Measurements from ENCODE around the gene FXYD2. TPM values are rescaled to one million over a fixed set of nuclear protein-coding genes. Genes with fewer than 3 reads are reported as not detected.

FXYD2 gene
- total RNA-seq, 1 donor: not detected

DNA sequence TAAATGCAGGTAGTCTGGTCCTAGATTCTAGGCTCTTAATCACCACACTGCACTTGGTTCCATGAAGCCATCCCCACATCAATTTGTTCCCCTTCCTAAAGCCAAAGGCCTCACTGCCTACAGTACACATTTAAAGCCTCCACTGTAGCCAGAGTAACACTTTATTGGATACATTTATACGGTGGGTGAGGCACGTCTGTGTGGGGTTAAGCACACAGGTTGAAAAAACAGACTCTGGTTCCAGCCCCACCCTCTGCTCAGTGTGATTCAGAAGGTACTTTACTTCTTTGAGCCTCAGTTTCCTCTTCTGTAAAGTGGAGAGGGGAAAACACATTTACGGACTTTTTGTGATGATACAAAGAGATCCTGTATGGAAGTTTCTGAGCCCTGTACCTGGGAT lies 50.0 kb downstream of the FXYD2 start:
- TF ChIP-seq, protein P1, sequence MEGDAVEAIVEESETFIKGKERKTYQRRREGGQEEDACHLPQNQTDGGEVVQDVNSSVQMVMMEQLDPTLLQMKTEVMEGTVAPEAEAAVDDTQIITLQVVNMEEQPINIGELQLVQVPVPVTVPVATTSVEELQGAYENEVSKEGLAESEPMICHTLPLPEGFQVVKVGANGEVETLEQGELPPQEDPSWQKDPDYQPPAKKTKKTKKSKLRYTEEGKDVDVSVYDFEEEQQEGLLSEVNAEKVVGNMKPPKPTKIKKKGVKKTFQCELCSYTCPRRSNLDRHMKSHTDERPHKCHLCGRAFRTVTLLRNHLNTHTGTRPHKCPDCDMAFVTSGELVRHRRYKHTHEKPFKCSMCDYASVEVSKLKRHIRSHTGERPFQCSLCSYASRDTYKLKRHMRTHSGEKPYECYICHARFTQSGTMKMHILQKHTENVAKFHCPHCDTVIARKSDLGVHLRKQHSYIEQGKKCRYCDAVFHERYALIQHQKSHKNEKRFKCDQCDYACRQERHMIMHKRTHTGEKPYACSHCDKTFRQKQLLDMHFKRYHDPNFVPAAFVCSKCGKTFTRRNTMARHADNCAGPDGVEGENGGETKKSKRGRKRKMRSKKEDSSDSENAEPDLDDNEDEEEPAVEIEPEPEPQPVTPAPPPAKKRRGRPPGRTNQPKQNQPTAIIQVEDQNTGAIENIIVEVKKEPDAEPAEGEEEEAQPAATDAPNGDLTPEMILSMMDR (IDR thresholded peaks at IDR 0.05; ENCODE audit: insufficient read depth, low read length): no peak
- H3K4me3 ChIP-seq (ENCODE audit: low read depth, low read length): no peak overlapping the region
- no peak for DNase-seq (ENCODE audit: low read depth)

DNA sequence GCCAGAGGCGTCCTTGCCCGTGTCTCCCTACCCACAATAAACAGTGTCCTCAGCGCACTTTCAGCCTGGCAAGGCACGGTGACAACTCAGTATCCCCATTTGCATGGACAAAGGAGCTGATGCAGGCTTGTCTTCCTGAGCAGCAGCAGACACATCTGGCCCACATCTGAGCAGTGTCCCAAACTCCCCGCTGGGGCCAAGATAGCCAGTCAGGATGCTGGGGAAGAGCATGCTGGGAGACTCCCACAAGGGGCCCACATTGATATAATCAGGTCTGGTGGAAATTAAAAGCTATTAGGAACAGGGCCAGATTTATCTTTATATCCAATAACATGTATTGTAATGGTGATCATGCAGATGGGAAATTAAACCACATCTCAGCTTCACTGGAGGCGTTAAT lies 52.2 kb downstream of the FXYD2 start:
- TF ChIP-seq, protein P1 (IDR thresholded peaks at IDR 0.05; ENCODE audit: insufficient read depth, low read length): no peak
- DNase-seq (ENCODE audit: low read depth): no peak
- no peak overlapping the region for H3K4me3 ChIP-seq (ENCODE audit: low read depth, low read length)

DNA sequence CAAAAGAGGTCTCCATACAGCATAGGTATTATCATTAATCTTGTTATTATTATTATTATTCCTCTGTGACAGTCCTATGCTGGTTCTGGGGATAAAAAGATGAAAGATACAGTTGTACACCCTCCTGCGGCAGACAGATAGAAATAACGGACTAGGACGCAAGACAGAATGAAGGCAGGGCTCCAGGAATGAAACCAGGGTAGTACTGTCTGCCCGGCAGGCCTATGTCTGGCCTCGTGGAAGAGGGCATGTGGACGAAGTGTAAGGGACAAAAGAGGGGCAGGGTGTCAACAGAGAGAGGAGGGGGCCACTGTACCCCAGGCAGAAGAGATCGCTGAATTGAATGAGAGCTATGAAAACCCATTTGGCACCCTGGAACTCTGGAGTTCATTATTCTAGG lies 52.7 kb downstream of the FXYD2 start:
- TF ChIP-seq, protein P1 (IDR thresholded peaks at IDR 0.05; ENCODE audit: insufficient read depth, low read length): no peak
- no peak for DNase-seq (ENCODE audit: low read depth)
- H3K4me3 ChIP-seq (ENCODE audit: low read depth, low read length): no peak overlapping the region

DNA sequence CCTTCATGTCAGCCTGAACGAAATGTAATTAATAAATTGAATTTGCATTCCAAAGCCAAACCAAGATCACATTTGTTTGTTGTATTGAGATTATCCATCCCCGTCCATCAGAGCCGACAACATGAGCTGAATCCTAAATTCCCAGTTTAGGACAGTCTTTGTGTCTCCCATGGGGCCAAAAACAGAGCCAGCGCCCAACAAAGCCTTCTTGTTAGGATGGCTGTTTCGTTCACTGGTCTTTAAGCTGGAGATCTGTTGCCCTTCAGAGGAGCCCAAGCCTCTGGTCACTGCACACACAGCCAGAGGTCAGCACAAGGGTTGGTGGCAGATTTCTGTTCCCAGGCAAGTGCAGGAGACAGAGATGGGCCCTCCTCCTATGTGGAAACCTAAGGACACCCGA lies 53.3 kb downstream of the FXYD2 start:
- no peak for DNase-seq (ENCODE audit: low read depth)
- TF ChIP-seq, protein P1 (IDR thresholded peaks at IDR 0.05; ENCODE audit: insufficient read depth, low read length): no peak
- no peak overlapping the region for H3K4me3 ChIP-seq (ENCODE audit: low read depth, low read length)

DNA sequence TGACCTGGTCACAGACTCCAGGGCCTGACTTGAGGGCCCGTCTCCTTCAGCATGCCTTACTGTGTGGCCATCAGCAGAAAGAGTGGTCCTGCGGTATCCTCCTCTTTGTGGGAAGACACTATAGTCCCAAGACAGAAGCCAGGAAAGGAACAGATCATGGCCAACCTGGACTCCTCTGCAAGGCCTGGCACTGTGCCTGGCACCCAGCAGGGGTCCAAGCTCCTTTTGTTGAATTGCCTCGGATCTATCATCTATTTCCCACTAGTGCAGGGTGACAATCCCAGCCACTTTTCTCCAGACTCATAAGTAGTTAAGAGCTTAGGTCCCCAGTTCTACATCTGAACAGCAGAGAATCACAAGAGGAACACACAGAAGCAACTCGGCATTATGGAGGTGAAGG lies 54.5 kb downstream of the FXYD2 start:
- H3K4me3 ChIP-seq (ENCODE audit: low read depth, low read length): no peak overlapping the region
- TF ChIP-seq, protein P1 (IDR thresholded peaks at IDR 0.05; ENCODE audit: insufficient read depth, low read length): no peak
- no peak for DNase-seq (ENCODE audit: low read depth)

Other genes with a start within 250 kb of the FXYD2 start
- gene DSCAML1, start 27.5 kb downstream of the FXYD2 start, total RNA-seq (ENCODE audit: low replicate concordance): not detected in 2 replicates
- 0.98 and 1.3 TPM in 2 replicates for gene FXYD6, start 51.9 kb upstream of the FXYD2 start, total RNA-seq (ENCODE audit: low replicate concordance)
- not detected in 2 replicates for gene TMPRSS13, start 104.7 kb upstream of the FXYD2 start, total RNA-seq (ENCODE audit: low replicate concordance)
- gene IL10RA, start 161.7 kb upstream of the FXYD2 start, total RNA-seq (ENCODE audit: low replicate concordance): not detected in 2 replicates

All from fibroblast of the aortic adventitia (primary cell).